NCI-H2029 treated with DMSO at 0.1 percent for 48 hours (cell line): ENCODE results near the gene KCTD5.
"Not testable (repeated sequence)": the region's sequence is repeated elsewhere in the genome, so short reads cannot be mapped to it uniquely, and the experiment has no call there.

Experiments used
- DNase-seq: peaks from one replicate; lab custom pipeline; 2025; lab: John Stamatoyannopoulos, UW

KCTD5 gene

GRCh38 chr16:2710021-2710710, 27.8 kb downstream of the KCTD5 start:
- no peak for DNase-seq

- DNase-seq: no peak
Observed at GRCh38 chr16:2710711-2711231, 28.4 kb downstream of the KCTD5 start.

DNA sequence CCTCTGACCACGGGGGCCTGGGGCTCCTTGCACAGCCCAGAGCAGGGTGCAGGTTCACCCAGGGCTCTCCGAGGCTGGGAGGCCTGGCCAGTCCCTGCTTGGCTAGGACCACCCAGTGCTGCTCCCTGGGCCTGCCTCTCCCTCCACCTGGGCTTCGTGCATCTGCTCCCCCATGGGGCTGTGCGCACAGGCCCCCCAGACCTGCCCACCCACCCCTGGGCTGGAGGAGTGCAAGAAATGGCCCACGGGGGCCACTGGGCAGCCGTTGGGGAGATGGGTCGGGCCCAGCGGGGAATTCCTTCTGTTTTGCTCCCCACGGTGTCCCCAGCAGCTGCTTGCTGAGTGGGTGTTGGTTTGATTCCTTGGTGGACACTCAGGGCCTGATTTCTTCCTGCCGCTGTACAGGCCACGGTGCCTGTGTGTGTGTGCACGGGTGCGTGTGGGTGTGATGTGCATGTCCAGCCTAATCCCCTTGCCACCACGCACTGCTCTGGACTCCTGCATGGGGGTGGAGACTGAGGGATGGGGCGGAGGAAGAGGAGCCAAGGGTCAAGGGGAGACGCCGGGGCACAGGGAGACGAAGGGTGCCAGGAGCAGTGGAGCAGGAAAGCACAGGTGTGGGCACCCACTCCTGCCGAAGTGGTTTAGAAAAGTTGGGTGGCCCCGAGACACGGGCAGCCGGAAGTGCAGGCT, 29.2 kb downstream of the KCTD5 start:
- no peak for DNase-seq

- no peak for DNase-seq
Observed at GRCh38 chr16:2712063-2712441, 29.7 kb downstream of the KCTD5 start.

- no peak for DNase-seq
Observed at GRCh38 chr16:2712546-2712945, 30.2 kb downstream of the KCTD5 start.

DNA sequence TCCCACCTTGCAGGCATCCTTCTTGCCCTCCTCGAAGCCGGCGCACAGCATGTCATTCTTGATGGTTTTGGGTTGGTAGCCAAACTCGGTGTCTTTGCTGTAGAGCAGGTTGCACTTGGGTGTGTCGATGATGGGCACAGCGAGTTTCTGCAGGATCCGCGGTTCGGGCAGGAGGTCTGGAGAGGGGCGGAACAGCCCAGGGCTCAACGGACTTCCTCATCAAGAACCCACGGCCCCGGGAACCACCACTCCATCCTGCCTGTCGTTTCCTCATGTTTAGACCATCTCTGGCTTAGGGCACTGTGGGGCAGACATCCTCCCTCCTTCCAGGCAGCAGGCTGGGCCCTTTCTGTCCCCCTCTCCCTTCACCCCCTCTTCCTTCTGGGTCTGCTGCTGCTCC, 31.2 kb downstream of the KCTD5 start:
- DNase-seq: no peak

DNA sequence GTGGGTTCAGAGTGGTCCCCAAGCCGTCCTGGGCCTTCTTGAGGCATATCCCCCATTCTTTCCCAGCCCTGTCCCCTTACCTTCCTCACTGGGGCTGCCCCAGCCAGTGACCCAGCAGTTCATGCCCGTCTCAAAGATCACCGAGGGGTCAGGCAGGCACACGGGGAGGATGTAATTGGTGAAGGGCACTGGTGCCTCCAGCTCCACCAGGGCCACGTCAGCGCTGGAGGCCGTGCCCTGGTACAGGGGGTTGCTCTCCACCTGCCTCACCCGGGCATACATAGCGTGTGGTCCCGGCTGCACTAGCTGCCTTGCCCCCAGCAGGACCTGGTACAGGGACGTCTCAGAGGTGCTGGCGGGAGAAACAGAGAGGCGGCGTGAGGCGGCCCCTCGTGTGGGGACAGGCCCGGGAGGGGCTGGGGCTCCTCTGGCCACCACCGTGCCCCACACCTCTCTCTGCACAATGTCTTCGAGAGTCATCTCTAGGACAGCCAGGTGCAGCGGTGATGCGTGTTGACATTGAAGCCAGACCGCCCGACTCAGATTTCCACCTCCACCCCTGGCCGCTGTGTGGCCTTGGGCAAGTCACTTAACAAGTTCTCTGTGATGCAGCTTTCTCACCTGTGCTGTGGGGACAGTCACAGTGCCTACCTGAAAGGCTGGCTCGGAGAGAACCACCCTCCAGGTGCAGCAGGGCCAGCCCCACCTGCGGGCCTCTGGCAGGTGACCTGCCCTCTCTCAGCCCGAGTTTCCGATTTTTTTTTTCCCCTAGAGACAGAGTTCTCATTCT, 31.9 kb downstream of the KCTD5 start:
- no peak for DNase-seq

GRCh38 chr16:2715064-2715463, 32.7 kb downstream of the KCTD5 start:
- no peak for DNase-seq

DNA sequence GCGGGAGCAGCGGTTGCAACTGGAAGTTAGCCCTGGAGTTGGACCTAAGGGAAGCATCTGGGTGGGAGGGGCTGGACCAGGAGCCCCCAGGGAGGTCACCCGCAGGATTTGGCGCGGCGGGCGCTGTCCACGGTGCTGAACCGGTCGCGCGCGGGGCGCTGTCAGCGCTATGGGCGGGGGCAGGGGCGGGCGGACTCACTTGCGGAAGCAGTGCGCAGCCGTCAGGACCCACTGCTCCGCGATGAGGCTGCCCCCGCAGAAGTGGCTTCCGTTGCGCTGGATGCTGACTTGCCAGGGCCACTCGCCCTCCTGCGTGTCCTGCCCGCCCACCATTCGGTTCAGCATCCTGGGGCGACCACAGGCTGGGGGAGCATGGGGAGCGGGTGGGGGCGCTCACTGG, 33.2 kb downstream of the KCTD5 start:
- no peak for DNase-seq

- DNase-seq: no peak
Observed at GRCh38 chr16:2715966-2716885, 33.9 kb downstream of the KCTD5 start.

DNA sequence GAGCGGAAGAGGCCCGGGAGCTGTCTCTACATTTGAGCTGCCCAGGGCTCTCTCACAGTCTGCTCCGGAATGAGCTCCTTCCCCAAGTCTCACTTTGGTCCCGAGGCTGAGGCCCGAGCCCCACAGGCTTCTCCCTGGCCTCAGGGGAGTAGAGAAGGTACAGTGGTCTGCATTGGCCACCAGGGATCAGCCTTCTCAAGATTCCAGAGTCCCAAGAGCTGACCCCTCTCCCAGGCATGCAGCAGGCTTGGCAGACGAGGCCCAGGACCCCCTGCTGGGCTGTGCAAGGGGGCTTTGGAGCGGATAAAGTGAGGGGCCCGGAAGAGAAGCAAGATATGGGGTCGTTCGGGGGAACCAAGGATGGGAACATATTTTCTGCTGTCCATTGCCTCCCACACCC, 34.6 kb downstream of the KCTD5 start:
- no peak for DNase-seq

- DNase-seq: no peak
Observed at GRCh38 chr16:2717383-2718263, 35.3 kb downstream of the KCTD5 start.

DNA sequence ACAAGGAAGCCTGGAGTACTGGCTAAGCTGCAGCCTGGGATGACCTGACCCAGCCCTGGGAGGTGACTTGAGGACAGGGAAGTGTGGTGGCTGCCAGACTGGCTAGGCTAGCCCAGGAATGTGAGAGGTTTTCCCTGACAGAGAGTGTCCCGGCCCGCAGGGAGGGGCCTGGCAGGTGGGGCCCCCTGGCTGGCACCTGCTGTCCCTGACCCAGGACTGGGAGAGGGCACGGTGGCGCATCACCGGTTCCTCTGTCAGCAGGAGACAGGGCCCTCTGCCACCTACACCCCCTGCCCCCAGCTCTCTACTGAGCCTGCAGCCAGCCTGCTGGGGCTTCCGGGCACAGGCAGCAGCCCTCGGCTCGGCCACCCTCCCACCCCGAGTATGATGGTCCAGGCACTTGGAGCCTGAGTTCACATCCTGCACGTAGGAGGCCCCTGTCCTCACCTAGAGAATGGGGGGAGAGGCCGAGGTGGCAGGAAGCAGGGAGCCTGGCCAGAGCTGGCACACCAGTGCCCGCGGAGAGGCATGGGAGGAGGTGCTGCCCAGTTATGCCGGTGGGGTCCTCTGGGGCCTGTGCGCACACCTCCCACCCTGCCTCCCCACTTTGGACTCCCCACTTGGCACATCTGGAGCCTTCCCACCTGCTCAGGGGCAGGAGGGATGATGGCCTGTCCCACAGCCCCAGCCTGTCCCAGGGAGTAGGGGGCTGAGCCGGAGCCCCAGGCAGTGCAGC, 37.2 kb downstream of the KCTD5 start:
- DNase-seq: no peak

DNA sequence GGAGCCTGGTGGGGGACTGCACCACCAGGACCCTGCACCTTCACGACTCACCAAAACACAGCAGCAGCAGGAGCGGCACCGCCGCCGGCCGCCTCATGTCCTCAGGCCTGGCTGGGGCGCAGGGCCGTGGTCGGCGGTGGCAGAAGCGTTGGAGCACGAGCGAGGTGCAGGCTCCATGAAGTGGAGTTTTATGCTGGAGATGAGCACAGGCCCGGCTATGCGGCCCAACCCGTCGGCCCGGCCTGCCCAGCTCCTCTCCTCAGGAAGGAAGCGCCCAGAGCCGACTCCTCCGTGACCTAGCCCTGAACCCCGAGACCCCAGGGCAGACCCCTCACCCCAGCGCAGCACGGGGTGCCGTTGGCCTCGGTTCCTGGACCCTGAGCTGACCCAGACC, 37.7 kb downstream of the KCTD5 start, which contains the start of gene PRSS27:
PRSS27 (minus strand) TSS at position 161 of the 394 bp plus-strand sequence; CDS start at position 97, 64 bp downstream.
- DNase-seq: no peak

- no peak for DNase-seq
Observed at GRCh38 chr16:2720719-2721633, 38.7 kb downstream of the KCTD5 start.

DNA sequence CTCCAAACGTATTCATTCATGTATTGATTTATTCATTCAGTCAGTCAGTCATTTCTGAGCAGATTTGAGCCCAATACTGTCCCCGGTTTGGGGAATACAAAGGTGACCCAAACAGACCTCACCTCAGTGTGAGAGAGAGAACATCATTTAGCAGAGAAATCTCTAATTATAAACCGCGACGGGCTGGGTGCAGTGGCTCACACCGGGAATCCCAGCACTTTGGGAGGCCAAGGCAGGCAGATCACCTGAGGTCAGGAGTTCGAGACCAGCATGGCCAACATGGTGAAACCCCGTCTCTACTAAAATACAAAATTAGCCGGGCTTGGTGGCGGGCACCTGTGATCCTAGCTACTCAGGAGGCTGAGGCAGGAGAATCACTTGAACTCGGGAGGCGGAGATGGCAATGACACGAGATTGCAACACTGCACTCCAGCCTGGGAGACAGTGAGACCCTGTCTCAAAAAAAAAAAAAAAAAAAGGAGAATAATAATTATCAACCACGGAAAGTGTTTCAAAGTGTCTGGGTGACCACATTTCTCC, 39.4 kb downstream of the KCTD5 start:
- not testable (repeated sequence) for DNase-seq

- DNase-seq: no peak
Observed at GRCh38 chr16:2724088-2724676, 41.9 kb downstream of the KCTD5 start.

DNA sequence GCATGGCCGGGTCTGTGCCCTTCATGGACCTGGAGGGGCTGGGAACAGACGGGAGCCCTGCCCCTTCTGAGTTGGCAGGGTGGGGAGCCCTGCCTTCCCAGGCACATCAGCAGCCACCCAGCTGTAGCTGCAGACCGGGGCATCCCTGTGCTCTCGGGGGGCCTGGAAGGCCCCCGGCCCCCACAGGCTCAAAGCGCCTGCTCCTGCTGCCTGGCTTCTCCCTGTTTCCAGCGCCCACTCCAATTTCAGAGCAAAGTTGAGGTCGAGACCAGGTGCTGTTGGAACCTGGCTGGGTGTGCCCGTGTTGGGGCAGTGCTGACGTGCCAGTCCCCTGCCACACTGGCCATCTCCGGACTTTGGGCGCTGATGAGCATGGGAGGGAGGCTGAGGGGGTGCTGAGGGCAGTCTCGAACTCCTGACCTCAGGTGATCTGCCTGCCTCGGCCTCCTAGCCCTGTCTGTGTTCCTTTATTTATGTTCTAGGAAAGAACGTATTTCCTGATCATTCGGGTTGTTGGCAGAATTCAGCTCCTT, 42.6 kb downstream of the KCTD5 start:
- no peak for DNase-seq
